HG03097 (cell line): ENCODE measurements around the gene PXDC1.
"Not testable (repeated sequence)": the region's sequence is repeated elsewhere in the genome, so short reads cannot be mapped to it uniquely, and the experiment has no call there.

ENCODE experiments used
- ATAC-seq: cut with Tn5 transposase; IDR thresholded peaks from one replicate; pipeline ENCODE4 v1.9.1; 2021; ENCODE audit not compliant: unreplicated experiment, low FRiP score

PXDC1 gene

DNA sequence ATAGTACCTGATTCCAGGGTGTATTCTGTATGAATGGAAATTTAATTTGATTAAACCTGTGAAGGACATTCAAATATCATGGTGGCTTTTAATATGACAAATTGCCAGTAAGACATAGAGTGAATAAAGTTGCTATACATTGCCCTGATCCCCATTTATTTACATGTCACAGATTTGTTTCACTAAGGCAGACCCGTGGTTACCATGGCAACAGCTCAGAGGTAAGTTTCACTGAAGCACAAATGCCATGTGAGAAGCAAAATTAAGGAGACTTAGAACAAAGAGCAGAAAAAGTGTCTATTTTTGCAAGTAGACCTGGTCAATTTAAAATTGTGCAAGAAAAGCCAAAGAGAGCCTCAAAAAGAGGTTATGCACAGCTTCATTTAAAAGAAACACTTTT, 63.7 kb downstream of the PXDC1 start:
- no peak for ATAC-seq

DNA sequence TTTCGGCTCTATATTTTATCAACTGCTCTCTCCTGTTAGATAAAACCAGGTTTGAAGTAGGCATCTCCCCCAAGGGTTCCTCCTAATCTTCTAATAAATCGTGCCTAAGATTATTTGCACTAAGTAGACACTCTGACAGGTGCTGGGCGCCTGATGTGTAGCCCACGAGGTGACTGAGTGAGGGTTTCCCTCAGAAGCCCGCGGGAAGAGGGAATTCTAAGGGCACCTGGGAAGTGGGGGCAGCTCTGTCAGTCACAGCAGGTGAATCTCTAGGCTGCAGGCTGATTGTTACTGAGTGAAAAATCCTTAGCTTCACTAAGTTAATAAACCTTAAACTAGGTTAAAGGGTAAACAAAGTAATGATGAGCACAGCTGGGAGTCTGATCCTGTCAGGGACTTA, 68.2 kb downstream of the PXDC1 start:
- no peak for ATAC-seq

DNA sequence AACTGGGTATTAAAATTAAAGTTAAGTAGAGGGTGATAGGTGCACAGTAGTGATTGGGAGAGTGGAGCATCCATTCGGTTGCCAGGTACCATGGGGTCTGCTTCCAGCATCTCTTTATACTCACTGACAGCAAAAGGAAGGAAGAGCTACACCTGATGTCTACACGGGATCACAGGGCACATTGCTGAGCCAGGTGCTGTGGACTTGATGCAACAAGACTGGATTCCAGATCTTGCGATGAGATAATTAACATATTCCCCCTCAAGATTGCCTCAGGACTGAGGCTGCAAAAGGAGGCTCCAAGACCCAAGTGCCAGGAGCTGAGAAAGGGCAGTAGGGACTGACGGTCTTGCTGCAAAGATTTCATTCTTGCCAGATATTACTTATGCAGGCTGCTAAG, 72.6 kb downstream of the PXDC1 start:
- no peak for ATAC-seq

DNA sequence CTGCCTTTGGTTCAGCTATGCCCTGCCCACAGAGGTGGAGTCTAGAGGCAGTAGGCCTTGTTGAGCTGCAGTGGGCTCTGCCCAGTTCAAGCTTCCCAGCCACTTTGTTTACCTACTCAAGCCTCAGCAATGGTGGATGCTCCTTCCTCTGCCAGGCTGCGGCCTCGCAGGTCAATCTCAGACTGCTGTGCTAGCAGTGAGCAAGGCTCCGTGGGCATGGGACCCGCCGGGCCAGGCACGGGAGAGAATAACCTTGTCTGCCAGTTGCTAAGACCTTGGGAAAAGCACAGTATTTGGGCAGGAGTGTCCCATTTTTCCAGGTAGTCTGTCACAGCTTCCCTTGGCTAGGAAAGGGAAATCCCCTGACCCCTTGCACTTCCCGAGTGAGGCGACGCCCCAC, 73.8 kb downstream of the PXDC1 start:
- ATAC-seq, result not testable (repeated sequence)

DNA sequence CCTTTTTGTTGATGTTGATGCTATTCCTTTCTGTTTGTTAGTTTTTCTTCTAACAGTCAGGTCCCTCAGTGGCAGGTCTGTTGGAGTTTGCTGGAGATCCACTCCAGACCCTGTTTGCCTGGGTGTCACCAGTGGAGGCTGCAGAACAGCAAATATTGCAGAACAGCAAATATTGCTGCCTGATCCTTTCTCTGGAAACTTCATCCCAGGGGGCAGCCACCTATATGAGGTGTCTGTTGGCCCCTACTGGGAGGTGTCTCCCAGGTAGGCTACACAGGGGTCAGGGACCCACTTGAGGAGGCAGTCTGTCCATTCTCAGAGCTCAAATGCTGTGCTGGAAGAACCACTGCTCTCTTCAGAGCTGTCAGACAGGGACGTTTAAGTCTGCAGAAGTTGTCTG, 74.2 kb downstream of the PXDC1 start:
- ATAC-seq, result not testable (repeated sequence)
